Suprapubic skin (tissue), 4 donors: ENCODE data around the gene KLKB1. TPM values are rescaled to one million over a fixed set of nuclear protein-coding genes. Genes with fewer than 3 reads are reported as not detected.

ENCODE experiments used
- DNase-seq, 2 donors: peaks; one replicate each; pipeline ENCODE4 v3.0.0-alpha.2; 2019; ENCODE audit warnings: low spot score in 2 of 2
- H3K27ac ChIP-seq: fragments of 200-600 bp; sonication (generic); one replicate; pipeline ENCODE4 v1.5.1; 2019
- H3K27me3 ChIP-seq: fragments of 200-600 bp; sonication (generic); one replicate; pipeline ENCODE4 v1.5.1; 2019
- H3K36me3 ChIP-seq: fragments of 200-600 bp; sonication (generic); one replicate; pipeline ENCODE4 v1.5.1; 2019
- H3K4me1 ChIP-seq: fragments of 200-600 bp; sonication (generic); one replicate; pipeline ENCODE4 v1.5.1; 2019
- H3K4me3 ChIP-seq: fragments of 200-600 bp; sonication (generic); one replicate; pipeline ENCODE4 v1.5.1; 2019; ENCODE audit warnings: mild to moderate bottlenecking
- H3K9me3 ChIP-seq: fragments of 200-600 bp; sonication (generic); one replicate; pipeline ENCODE4 v1.5.1; 2019
- CTCF ChIP-seq, 2 donors: fragments of 200-600 bp in 1 of 2; fragments of 450-650 bp in 1 of 2; sonication (generic) in 1 of 2; IDR thresholded peaks; one replicate each; pipeline ENCODE4 v1.5.1; 2016 to 2019; ENCODE audit warnings: antibody characterized with exemption in 2 of 2, mild to moderate bottlenecking in 1 of 2, moderate library complexity in 1 of 2
- EP300 ChIP-seq: sonication (generic); formaldehyde crosslinking; IDR thresholded peaks from one replicate; pipeline ENCODE4 v1.6.1; 2017; ENCODE audit warnings: antibody characterized with exemption
- POLR2A ChIP-seq, 2 donors: fragments of 450-650 bp; IDR thresholded peaks; one replicate each; pipeline ENCODE4 v1.6.1; 2017; ENCODE audit warnings: antibody characterized with exemption in 2 of 2, mild to moderate bottlenecking in 2 of 2, moderate library complexity in 2 of 2
- POLR2AphosphoS5 ChIP-seq, 3 donors: sonication (generic); formaldehyde crosslinking; IDR thresholded peaks; one replicate each; pipeline ENCODE4 v1.6.1; 2017; ENCODE audit warnings: antibody characterized with exemption in 3 of 3
- WGBS: methylation state at CpG from one replicate; pipeline ENCODE4 v1.1.5; 2018; 5-methylcytosine and 5-hydroxymethylcytosine counted together
- total RNA-seq, 4 donors: library from RNA; depleted of rRNA; stranded (reverse); fragments of >200 nt; gene quantifications; one replicate each; pipeline ENCODE4 v1.1.0, GENCODE V29; 2016

Gene KLKB1
- total RNA-seq, 4 donors from 2014 or later, result not detected

GRCh38 chr4:186307497-186307896, 80.2 kb downstream of the KLKB1 start:
- Histone ChIP-seq H3K27me3 (peaks cover 14% of the 10 kb centered on the region), H3K4me1 (no peaks in the 10 kb centered on the region), H3K9me3 (no peaks in the 10 kb centered on the region), H3K27ac (no peak overlapping the region), H3K36me3 (no peaks in the 10 kb centered on the region), H3K4me3 (no peak overlapping the region)
- TF ChIP-seq CTCF (IDR thresholded peaks at IDR 0.05) (no peak), POLR2A (IDR thresholded peaks at IDR 0.05) (no peak), EP300 (no peak), POLR2AphosphoS5 (IDR thresholded peaks at IDR 0.05) (no peak)
- 55% methylated on average over 4 of the region's 4 CpGs for WGBS
- DNase-seq, result no peak

- Histone ChIP-seq H3K27ac (no peak overlapping the region), H3K4me1 (no peaks in the 10 kb centered on the region), H3K36me3 (no peaks in the 10 kb centered on the region), H3K9me3 (no peaks in the 10 kb centered on the region), H3K4me3 (no peak overlapping the region), H3K27me3 (peaks cover 16% of the 10 kb centered on the region)
- no peak for DNase-seq
- 58% methylated on average over 3 of the region's 3 CpGs for WGBS
- no peak for TF ChIP-seq POLR2AphosphoS5 (IDR thresholded peaks at IDR 0.05)
- TF ChIP-seq POLR2A (IDR thresholded peaks at IDR 0.05), result no peak
- TF ChIP-seq EP300, result no peak
- no peak for TF ChIP-seq CTCF (IDR thresholded peaks at IDR 0.05)
These were observed 80.6 kb downstream of the KLKB1 start for GRCh38 chr4:186307916-186308315.

Other genes with a start within 250 kb of the KLKB1 start
- 1 to 10 TPM; 3.1 to 6.1 (median 4.4) TPM for gene TLR3, start 158.4 kb upstream of the KLKB1 start, total RNA-seq
- gene FAM149A, start 122.8 kb upstream of the KLKB1 start, total RNA-seq, result 1 to 10 TPM; 2.9 to 4.3 (median 3.8) TPM
- 10 to 100 TPM in 1 of 4 donors, 1 to 10 TPM in 3; 7.0 to 12.1 (median 7.9) TPM for gene CYP4V2, start 35.9 kb upstream of the KLKB1 start, total RNA-seq
- gene F11, start 38.7 kb downstream of the KLKB1 start, total RNA-seq, result under 1 TPM in 1 of 4 donors, not detected in 3; 0.51 TPM